ENCODE measurements around the gene CATSPERZ.

Gene CATSPERZ

DNA sequence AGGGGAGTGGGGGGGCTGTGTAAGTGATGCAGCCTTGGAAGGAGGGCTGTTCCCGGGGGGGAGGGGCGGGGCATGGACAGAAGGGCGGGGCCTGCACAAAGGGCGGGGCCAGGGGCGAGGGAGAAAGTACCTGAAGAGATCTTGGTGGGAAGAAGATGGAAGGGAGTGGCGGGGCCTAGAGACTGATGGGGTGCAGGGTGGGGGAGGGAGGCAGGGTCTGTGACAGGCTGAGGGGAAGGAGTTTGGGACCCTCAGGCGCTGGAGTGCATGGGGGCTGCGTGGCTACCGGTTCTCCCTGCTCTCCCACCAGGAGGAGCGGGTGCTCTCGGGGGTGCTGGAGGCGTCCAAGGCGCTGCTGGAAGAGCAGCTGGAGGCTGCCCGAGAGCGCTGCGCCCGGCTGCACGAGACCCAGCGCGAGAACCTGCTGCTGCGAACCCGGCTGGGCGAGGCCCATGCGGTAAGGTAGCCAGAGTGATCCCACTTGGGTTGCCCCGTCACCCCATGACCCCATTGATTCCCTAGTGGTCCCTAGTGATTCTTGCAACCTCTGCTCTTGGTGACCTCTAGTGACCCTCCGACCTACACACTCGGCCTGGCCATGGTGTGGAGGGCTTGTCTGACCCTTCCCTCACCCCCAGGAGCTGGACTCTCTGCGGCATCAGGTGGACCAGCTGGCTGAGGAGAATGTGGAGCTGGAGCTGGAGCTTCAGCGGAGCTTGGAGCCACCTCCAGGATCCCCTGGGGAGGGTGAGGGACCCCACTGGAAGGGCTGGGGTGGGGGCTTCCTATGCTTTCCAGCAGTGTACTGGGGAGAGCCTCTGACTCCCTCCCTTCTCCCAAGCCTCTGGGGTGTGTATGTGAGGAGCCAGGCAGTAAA is 42.9 kb downstream of the CATSPERZ start:
- no peak for DNase-seq (ENCODE audit: low spot score)

DNA sequence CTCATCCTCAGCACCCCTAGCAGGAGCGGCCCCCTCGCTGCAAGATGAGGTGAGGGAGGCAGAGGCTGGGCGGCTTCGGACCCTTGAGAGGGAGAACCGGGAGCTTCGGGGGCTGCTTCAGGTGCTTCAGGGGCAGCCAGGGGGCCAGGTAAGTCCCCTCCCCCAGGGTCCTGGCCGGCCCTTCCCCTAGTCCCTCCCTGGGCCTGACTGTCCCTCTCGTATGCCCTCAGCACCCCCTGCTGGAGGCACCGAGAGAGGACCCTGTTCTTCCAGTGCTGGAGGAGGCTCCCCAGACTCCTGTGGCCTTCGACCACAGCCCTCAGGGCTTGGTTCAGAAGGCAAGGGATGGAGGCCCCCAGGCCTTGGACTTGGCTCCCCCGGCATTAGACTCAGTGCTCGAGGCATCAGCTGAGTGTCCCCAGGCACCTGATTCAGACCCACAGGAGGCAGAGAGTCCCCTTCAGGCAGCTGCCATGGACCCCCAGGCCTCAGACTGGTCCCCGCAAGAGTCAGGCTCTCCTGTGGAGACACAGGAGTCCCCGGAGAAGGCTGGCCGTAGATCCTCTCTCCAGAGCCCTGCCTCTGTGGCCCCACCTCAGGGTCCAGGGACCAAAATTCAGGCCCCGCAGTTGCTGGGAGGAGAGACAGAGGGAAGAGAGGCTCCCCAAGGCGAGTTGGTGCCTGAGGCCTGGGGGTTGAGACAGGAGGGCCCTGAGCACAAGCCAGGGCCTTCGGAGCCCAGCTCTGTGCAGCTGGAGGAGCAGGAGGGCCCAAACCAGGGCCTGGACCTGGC is 43.8 kb downstream of the CATSPERZ start:
- DNase-seq (ENCODE audit: low spot score), result no peak

DNA sequence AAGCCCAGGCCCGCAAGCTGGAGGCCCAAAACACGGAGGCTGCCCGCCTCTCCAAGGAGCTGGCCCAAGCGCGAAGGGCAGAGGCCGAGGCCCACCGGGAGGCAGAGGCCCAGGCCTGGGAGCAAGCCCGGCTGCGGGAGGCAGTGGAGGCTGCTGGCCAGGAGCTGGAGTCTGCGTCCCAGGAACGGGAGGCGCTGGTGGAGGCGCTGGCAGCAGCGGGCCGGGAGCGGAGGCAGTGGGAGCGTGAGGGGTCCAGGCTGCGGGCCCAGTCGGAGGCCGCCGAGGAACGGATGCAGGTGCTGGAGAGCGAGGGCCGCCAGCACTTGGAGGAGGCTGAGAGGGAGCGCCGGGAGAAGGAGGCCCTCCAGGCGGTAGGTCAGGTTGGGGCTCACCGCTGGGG is 44.6 kb downstream of the CATSPERZ start:
- no peak for DNase-seq (ENCODE audit: low spot score)

DNA sequence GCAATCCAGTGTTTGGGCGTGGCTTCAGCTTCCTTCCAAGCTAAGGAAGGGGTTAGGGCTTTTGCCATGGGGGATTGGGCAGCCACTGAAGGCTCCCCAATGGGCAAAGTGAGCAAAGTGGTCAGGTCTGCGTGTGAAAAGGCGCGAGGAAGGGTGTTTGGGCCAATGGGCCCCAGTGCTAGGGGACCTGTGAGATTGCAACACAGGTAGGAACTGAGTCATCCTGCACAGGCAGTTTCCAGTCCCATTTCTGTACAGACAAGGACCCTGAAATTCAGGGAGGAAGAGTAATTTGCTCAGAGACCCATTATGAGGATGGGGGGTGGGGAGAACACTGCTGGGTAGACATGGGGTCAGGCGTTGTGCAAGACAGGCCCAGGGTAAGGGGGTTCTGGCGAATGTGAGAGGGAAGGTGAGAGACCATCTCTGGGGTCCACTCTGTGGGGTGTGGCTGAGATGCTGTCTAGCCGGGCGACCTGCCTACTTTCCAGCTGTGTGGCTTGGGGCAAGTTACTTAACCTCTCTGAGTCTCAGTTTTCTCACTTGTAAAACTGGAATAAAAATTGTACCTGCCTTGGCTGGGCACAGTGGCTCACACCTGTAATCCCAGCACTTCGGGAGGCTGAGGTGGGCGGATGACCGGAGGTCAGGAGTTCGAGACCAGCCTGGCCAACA is 47.2 kb downstream of the CATSPERZ start:
- DNase-seq (ENCODE audit: low spot score), result no peak

DNA sequence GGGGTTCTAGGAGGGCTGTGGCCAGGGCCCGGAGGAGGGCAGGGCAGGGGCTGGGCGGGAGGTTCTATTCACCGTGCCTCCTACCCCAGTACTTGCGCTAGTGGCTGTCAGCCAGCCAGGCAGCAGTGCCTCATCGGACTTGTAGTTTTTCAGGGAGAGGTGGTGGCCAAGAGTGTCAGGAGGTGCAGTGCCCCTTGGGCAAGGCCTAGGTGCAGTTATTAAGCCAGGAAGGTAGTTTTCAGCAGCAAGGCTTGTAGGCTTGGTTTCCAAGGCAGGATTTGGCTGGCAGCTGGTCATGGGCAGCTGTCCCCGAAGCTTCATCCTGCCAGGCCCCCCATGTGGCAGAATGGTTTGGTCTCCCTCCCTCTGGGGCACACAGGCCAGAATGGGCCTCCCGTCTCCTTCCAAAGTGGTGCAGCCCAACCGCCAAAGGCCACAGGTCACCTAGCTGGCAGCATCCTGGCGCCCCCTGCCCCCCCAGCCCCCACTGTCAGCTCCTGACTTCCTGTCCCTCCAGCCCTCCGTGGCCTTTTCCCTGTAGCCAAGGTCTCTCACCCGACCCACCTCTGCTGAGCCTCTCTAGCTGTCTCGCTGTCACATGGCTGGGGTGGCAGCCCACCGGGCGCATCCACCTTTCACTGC is 48.3 kb downstream of the CATSPERZ start:
- no peak for DNase-seq (ENCODE audit: low spot score)

DNA sequence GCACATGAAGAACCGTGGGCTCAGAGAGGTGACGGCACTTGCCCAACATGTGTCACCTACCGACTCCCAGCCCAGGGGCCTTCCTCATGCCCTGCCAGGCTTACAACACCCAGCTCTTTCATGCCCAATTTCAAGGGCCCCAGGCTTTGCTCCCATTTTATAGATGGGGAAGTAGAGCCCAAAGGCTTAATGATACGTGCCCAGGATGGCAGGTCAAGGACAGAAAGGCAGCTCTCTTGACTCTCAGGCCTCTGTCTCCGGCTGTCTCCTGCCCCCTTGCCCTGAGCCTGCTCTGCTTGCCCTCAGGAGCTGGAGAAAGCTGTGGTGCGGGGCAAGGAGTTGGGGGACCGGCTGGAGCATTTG is 48.8 kb downstream of the CATSPERZ start:
- DNase-seq (ENCODE audit: low spot score), result no peak

DNA sequence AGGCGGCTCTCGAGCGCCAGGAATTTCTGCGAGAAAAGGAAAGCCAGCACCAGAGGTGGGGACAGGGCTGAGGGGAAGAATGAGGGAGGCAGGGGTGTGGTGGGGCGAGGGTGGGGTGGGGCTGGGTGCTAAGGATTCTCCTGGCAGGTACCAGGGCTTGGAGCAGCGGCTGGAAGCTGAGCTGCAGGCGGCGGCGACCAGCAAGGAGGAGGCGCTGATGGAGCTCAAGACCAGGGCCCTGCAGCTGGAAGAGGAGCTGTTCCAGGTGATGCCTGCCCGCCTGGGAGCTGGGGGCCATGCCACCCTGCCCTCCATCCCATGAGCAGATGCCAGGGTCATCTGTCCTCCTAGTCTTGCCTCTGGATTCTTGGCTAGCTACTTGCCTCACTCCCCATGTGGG is 49.2 kb downstream of the CATSPERZ start:
- no peak for DNase-seq (ENCODE audit: low spot score)

DNA sequence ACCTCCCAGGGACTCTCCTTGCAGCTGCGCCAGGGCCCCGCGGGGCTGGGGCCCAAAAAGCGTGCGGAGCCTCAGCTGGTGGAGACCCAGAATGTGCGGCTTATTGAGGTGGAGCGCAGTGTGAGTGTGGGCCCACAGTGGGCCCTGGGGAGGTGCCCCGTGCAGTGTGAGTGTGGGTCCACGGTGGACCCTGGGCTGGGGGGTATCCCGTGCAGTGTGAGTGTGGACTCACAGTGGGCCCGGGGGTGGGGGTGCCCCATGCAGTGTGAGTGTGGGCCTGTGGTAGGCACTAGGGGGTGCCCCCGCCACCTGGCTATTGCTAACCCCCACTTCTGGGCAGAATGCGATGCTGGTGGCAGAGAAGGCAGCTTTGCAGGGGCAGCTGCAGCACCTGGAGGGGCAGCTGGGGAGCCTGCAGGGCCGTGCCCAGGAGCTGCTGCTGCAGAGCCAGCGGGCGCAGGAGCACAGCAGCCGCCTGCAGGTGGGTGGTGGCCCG is 51.0 kb downstream of the CATSPERZ start:
- DNase-seq (ENCODE audit: low spot score), result no peak

DNA sequence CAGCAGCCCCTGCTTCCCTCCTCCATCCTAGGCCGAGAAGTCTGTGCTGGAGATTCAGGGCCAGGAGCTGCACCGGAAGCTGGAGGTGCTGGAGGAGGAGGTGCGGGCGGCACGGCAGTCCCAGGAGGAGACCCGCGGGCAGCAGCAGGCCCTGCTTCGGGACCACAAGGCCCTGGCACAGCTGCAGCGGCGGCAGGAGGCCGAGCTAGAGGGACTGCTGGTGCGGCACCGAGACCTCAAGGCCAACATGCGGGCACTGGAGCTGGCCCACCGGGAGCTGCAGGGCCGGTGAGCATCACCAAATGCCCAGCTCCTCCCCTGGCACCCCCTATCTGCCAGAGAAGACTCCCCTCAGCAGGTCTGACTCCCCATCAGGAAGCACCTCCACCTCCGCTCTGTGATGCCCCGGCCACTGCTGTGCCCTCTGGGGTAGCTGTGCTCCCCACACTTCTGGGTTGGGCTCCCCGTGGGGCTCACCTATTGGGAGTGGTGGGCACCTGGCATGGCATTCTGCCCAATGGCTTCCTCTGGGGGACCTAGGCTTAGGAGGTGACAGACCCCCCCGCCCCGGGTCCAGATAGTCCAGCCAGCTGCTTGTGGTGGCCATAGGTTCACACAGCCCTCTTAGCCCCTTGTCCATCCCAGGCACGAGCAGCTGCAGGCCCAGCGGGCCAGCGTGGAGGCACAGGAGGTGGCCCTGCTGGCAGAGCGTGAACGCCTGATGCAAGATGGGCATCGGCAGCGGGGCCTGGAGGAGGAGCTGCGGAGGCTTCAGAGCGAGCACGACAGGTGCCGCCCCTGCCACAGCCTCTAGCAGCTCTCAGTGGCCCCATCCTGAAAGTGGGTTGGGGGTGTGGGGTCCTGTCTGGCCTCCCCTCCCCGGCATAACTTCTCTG is 52.2 kb downstream of the CATSPERZ start:
- DNase-seq (ENCODE audit: low spot score), result no peak

DNA sequence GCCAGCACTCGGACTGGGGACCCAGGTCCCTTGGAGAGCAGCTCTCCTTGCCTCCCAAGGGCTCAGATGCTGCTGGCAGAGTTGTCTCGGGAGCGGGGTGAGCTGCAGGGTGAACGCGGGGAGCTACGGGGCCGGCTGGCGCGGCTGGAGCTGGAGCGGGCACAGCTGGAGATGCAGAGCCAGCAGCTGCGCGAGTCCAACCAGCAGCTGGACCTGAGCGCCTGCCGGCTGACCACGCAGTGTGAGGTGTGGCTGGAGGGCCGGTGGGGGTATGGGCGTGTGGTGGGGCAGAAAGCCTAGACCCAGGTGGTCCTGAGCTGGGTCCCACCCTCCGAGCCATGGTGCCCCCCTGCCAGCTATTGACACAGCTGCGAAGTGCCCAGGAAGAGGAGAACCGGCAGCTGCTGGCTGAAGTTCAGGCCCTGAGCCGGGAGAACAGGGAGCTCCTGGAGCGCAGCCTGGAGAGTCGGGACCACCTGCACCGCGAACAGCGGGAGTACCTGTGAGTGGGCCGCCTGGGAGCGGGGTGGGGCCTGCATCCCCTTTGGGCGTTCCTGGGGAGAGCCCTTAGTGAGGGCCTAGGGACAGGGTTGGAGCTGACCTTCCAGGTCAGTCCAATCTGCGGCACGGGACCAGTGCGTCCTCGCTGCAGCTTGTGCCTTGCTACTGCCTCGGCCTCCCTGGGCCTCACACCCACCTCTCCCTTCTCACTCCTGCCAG is 53.0 kb downstream of the CATSPERZ start:
- DNase-seq (ENCODE audit: low spot score), result no peak

DNA sequence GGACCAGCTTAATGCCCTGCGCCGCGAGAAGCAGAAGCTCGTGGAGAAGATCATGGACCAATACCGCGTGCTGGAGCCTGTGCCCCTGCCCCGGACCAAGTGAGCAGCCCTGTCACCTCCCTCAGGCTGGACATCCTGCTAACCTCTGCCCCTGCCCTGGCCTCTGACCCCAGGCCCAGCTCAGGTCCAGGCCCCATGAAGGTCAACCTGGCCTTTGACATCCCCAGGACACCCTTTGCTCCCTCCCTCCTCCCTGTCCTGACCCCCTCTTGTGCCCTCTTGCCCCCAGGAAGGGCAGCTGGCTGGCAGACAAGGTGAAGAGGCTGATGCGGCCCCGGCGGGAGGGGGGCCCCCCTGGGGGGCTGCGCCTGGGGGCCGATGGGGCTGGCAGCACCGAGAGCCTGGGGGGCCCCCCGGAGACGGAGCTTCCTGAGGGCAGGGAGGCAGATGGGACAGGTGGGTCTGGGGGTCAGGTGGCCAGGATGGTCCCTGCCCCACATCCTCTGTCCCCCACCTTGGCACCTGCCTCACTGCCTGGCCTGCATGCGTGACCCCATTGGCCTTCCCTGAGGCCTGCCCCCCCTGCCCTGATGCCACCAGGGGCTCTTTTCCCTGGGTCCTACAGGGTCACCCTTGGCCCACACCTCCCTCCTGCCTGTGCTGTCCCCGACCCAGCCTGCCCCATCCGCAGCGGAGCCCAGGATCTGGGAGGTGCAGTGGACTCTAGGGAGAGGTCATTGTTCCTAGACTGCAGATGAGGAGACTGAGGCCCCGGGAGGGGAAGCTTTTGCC is 53.8 kb downstream of the CATSPERZ start:
- no peak for DNase-seq (ENCODE audit: low spot score)
